GM12801 (cell line): ENCODE measurements around the gene TNC.

Source experiments
- CTCF ChIP-seq: IDR thresholded peaks from one replicate; pipeline ENCODE4 v1.5.1; 2011; ENCODE audit warnings: control low read depth; ENCODE audit not compliant: insufficient read length; ENCODE audit errors: extremely low read depth

The TNC gene

DNA sequence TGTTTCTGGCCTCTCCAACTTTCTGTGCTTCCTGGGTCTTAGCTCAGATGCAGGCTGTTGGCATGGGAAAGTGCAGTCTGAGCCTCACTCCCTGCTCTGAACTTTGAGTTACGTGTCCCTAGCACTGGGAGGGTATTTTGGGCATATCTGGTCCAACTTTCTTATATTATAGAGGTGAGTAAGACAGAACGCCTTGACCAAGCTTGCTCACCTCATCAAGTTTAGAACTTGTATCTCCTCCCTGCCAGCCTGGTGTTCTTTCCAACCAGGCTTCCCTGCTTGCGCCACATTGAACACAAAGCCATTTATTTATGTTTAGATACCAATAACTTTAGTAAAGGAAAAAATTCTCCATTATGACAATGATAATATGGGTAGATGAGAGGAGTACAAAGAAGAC lies 33.2 kb downstream of the TNC start:
- TF ChIP-seq CTCF = no peak

DNA sequence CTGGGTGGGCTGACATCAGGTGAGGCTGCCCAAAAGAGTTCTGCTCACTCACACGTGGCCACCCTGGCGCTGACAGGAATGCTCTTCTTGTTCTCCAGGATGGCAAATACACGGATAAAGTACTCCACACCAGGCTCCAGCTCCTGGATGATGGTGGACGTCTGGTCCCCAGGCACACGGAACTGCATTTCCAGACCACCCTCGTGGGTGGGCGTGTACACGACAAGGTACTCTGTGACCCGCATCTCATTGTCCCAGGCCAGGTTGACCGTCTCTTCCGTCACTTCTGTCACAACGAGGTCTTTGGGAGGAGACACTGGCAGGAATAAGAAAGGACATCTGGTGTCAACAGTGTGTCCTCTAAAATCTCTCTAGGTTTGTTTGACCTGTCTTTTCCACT lies 33.8 kb downstream of the TNC start:
- TF ChIP-seq CTCF = no peak

DNA sequence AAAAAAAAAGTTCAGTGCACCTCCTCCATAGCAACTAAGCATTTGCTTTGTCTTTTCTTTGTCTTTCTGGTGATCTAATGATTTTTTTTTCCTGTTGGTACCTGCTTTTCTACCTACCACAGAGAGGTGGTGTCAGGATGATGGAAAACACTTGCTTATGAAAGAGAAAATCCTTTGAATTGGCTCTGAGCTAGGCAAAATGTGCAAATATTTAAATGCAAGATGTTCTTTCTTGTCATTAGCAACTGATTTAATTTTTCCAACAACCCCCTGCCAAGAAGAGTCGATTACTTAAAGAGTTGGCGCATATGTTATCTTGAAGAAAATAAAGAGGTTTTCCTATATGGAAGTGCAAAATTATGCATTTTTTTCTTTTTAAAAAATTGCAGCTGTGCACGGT lies 37.7 kb downstream of the TNC start:
- TF ChIP-seq CTCF = no peak

DNA sequence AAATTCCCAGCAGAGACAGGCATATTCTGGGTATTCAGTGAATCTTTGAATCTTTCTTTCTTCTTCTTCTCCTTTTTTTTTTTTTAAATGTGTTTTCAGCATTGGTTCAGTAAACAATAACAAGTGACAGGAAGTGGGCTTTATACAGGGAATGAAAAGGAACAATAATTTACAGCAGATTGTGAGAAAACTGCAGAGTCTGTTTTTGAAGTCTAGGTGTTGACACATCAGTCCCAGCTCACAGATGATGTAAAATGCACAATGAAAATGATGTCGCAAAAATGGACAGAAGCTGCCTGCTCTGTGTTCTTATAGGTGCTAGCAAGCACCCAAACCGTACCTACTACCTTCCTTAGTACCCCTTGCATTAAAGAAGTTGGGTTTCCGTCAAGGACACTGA lies 38.8 kb downstream of the TNC start:
- no peak for TF ChIP-seq CTCF

DNA sequence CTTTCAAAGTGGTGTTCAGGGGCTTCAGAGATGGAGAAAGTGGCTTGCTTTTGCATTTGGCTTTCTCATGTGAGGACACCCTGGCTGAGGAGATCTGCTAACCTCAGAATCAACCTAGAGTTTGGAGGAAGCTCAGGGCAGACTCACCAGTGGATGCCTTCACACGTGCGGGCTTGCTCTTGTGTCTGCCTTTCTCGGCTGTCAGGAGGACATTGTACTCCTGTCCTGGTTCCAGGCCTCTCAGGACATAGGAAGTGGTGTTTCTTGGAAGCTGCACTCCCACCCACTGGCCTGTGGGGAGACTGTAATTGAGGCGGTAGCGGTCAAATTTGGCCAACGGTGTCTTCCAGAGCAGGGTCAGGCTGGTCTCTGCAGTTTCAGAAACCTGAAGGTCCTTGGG lies 44.5 kb downstream of the TNC start:
- TF ChIP-seq CTCF = no peak

DNA sequence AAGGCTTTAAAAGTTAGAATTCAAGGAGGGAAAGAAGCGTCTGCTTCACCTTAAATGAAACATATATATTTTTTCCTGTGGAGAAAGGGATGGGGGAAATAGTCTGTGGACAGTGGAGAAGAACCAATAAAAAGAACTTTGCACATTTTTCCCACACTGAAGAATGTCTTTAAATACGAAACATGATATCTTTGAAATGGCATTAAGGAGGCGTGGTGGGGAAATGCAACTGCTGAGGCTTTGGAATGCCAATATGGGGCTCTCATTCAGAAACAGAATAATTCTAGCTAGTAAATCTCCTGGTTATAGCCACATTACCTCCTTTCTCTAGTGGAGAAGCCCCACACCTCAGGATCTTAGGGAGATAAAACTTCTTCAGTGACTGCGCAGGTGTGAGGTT lies 46.8 kb downstream of the TNC start:
- TF ChIP-seq CTCF = no peak

- no peak for TF ChIP-seq CTCF
Measured at GRCh38 chr9:115069771-115070170, 48.2 kb downstream of the TNC start.

- no peak for TF ChIP-seq CTCF
Measured at GRCh38 chr9:115069302-115069701, 48.7 kb downstream of the TNC start.
